ENCODE data around the gene HEATR5A. TPM values are rescaled to one million over a fixed set of nuclear protein-coding genes. Genes with fewer than 3 reads are reported as not detected.
A peak's percentile ranks its signal among the peaks of the same experiment; 100 is the strongest.

Gene HEATR5A
- total and polyA plus RNA-seq, 2 donors (not counting 1 experiment from before 2014, with no cell fraction given): 45.4 to 59.8 TPM

- Histone ChIP-seq H2AFZ (ENCODE audit: low read length) (peak overlapping the region; percentile 46), H3K4me1 (ENCODE audit: control insufficient read depth, extremely low read depth, insufficient read depth, low read length) (no peaks in the 10 kb centered on the region), H3K4me3 (replicated peaks in 1 of 4; ENCODE audit: control extremely low read depth in 1 of 4, insufficient read depth in 1 of 4, low read depth in 3 of 4, low read length in 4 of 4) (no peak overlapping the region), H3K36me3 (ENCODE audit: control insufficient read depth, insufficient read depth, low read length) (no peaks in the 10 kb centered on the region), H4K20me1 (ENCODE audit: control insufficient read depth, extremely low read depth, insufficient read depth, low read length) (no peaks in the 10 kb centered on the region), H3K9me3 (ENCODE audit: control insufficient read depth, insufficient read depth, low read depth, low read length) (no peaks in the 10 kb centered on the region), H3K27ac (ENCODE audit: insufficient read depth, low read length) (no peak overlapping the region), H3K79me2 (ENCODE audit: control insufficient read depth, insufficient read depth, low read length) (no peaks in the 10 kb centered on the region), H3K27me3 (ENCODE audit: control insufficient read depth, insufficient read depth, low read length) (no peaks in the 10 kb centered on the region), H3K4me2 (ENCODE audit: extremely low read depth, insufficient read depth, low read length) (no peak overlapping the region), H3K9ac (ENCODE audit: insufficient read depth, low read length) (no peak overlapping the region)
- peak in 1 of 2 donors; percentile 25 for DNase-seq (ENCODE audit: low read depth in 2 of 2)
- TF ChIP-seq EZH2 (IDR thresholded peaks at IDR 0.05; ENCODE audit: low read length, missing control alignments): no peak
- no peak for TF ChIP-seq CTCF (conservative IDR thresholded peaks at IDR 0.05 in 1 of 2, IDR thresholded peaks at IDR 0.05 in 1 of 2; ENCODE audit: low read depth in 1 of 2, low read length in 2 of 2)
These were observed 136.6 kb downstream of the HEATR5A start for GRCh38 chr14:31283578-31284252.

GRCh38 chr14:31283153-31283552, 137.2 kb downstream of the HEATR5A start:
- Histone ChIP-seq H3K27ac (ENCODE audit: insufficient read depth, low read length) (no peak overlapping the region), H3K27me3 (ENCODE audit: control insufficient read depth, insufficient read depth, low read length) (no peaks in the 10 kb centered on the region), H3K79me2 (ENCODE audit: control insufficient read depth, insufficient read depth, low read length) (no peaks in the 10 kb centered on the region), H3K4me3 (replicated peaks in 1 of 4; ENCODE audit: control extremely low read depth in 1 of 4, insufficient read depth in 1 of 4, low read depth in 3 of 4, low read length in 4 of 4) (no peak overlapping the region), H3K9ac (ENCODE audit: insufficient read depth, low read length) (no peak overlapping the region), H3K9me3 (ENCODE audit: control insufficient read depth, insufficient read depth, low read depth, low read length) (no peaks in the 10 kb centered on the region), H4K20me1 (ENCODE audit: control insufficient read depth, extremely low read depth, insufficient read depth, low read length) (no peaks in the 10 kb centered on the region), H3K4me2 (ENCODE audit: extremely low read depth, insufficient read depth, low read length) (no peak overlapping the region), H2AFZ (ENCODE audit: low read length) (no peak overlapping the region), H3K36me3 (ENCODE audit: control insufficient read depth, insufficient read depth, low read length) (no peaks in the 10 kb centered on the region), H3K4me1 (ENCODE audit: control insufficient read depth, extremely low read depth, insufficient read depth, low read length) (no peaks in the 10 kb centered on the region)
- no peak for DNase-seq (ENCODE audit: low read depth in 2 of 2)
- no peak for TF ChIP-seq EZH2 (IDR thresholded peaks at IDR 0.05; ENCODE audit: low read length, missing control alignments)
- TF ChIP-seq CTCF (conservative IDR thresholded peaks at IDR 0.05 in 1 of 2, IDR thresholded peaks at IDR 0.05 in 1 of 2; ENCODE audit: low read depth in 1 of 2, low read length in 2 of 2): no peak

GRCh38 chr14:31280871-31281220, 139.5 kb downstream of the HEATR5A start:
- Histone ChIP-seq H3K9me3 (ENCODE audit: control insufficient read depth, insufficient read depth, low read depth, low read length) (no peaks in the 10 kb centered on the region), H2AFZ (ENCODE audit: low read length) (no peak overlapping the region), H3K27me3 (ENCODE audit: control insufficient read depth, insufficient read depth, low read length) (no peaks in the 10 kb centered on the region), H4K20me1 (ENCODE audit: control insufficient read depth, extremely low read depth, insufficient read depth, low read length) (no peaks in the 10 kb centered on the region), H3K79me2 (ENCODE audit: control insufficient read depth, insufficient read depth, low read length) (no peaks in the 10 kb centered on the region), H3K9ac (ENCODE audit: insufficient read depth, low read length) (no peak overlapping the region), H3K4me3 (replicated peaks in 1 of 4; ENCODE audit: control extremely low read depth in 1 of 4, insufficient read depth in 1 of 4, low read depth in 3 of 4, low read length in 4 of 4) (no peak overlapping the region), H3K4me2 (ENCODE audit: extremely low read depth, insufficient read depth, low read length) (no peak overlapping the region), H3K36me3 (ENCODE audit: control insufficient read depth, insufficient read depth, low read length) (no peaks in the 10 kb centered on the region), H3K4me1 (ENCODE audit: control insufficient read depth, extremely low read depth, insufficient read depth, low read length) (no peaks in the 10 kb centered on the region), H3K27ac (ENCODE audit: insufficient read depth, low read length) (no peak overlapping the region)
- no peak for DNase-seq (ENCODE audit: low read depth in 2 of 2)
- TF ChIP-seq EZH2 (IDR thresholded peaks at IDR 0.05; ENCODE audit: low read length, missing control alignments) (no peak), CTCF (conservative IDR thresholded peaks at IDR 0.05 in 1 of 2, IDR thresholded peaks at IDR 0.05 in 1 of 2; ENCODE audit: low read depth in 1 of 2, low read length in 2 of 2) (no peak)

All from fibroblast of lung (primary cell).